Small intestine (tissue), 7 donors: ENCODE measurements around the gene WIF1. TPM values are rescaled to one million over a fixed set of nuclear protein-coding genes. Genes with fewer than 3 reads are reported as not detected.

Experiments
- DNase-seq, 2 donors: peaks; one replicate each; pipeline versions ENCODE4 v3.0.0 to v3.0.0-alpha.2; 2013
- FAIRE-seq: peaks from 2 replicates; lab custom pipeline; 2012; peaks lifted over from hg19 to GRCh38; lab: Jason Lieb, UNC
- H3K27ac ChIP-seq, 3 donors: one replicate each; pipeline ENCODE4 v1.5.1; 2013; ENCODE audit warnings: low read length in 2 of 3, mild to moderate bottlenecking in 2 of 3, control low read depth in 1 of 3, inconsistent platforms in 1 of 3, low read depth in 1 of 3, moderate library complexity in 1 of 3
- H3K27me3 ChIP-seq, 3 donors: one replicate each; pipeline ENCODE4 v1.6.1; 2013; ENCODE audit warnings: low read length in 3 of 3, inconsistent platforms in 1 of 3; ENCODE audit not compliant: control insufficient read depth in 3 of 3, insufficient read depth in 3 of 3
- H3K36me3 ChIP-seq, 3 donors: one replicate each; pipeline ENCODE4 v1.6.1; 2013; ENCODE audit warnings: low read length in 3 of 3, inconsistent platforms in 1 of 3, low read depth in 1 of 3, mild to moderate bottlenecking in 1 of 3, moderate library complexity in 1 of 3; ENCODE audit not compliant: control insufficient read depth in 3 of 3, insufficient read depth in 2 of 3
- H3K4me1 ChIP-seq, 3 donors: one replicate each; pipeline ENCODE4 v1.6.1; 2013; ENCODE audit warnings: low read length in 2 of 3, inconsistent platforms in 1 of 3, low read depth in 1 of 3, mild to moderate bottlenecking in 1 of 3, moderate library complexity in 1 of 3; ENCODE audit not compliant: control insufficient read depth in 3 of 3, insufficient read depth in 2 of 3
- H3K4me3 ChIP-seq, 3 donors: one replicate each; pipeline ENCODE4 v1.5.1; 2013; ENCODE audit warnings: low read length in 3 of 3, control low read depth in 1 of 3, inconsistent platforms in 1 of 3, low read depth in 1 of 3, mild to moderate bottlenecking in 1 of 3, moderate library complexity in 1 of 3
- H3K9me3 ChIP-seq, 2 donors: one replicate each; pipeline ENCODE4 v1.6.1; 2013; ENCODE audit warnings: low read depth in 1 of 2, low read length in 1 of 2; ENCODE audit not compliant: control insufficient read depth in 2 of 2, insufficient read depth in 1 of 2
- WGBS, 3 donors: extraction: QIAGEN DNeasy Blood & Tissue Kit; methylation state at CpG; one replicate each; pipeline ENCODE4 v1.1.7; 2013; 5-methylcytosine and 5-hydroxymethylcytosine counted together
- polyA plus RNA-seq, 4 donors: library from polyadenylated mRNA; stranded (reverse) in 3 of 4; unstranded in 1 of 4; fragments of 200-250 nt in 3 of 4; fragments of 120-200 nt in 1 of 4; gene quantifications; one replicate each; pipeline versions ENCODE4 v1.2.1 to v1.2.3, GENCODE V29; 2013
- donor health status: healthy with polysubstance abuse.
- donor health status: control.
- donor health status: control.
- donor health status: Bipolar disorder and iron deficiency.
- donor health status: healthy.

Gene WIF1
- polyA plus RNA-seq, 4 donors = 0.30 to 4.6 TPM; not detected in 2

GRCh38 chr12:65133879-65134278 is 12.8 kb upstream of the WIF1 start:
- FAIRE-seq (no peak), DNase-seq (no peak)
- H3K27ac ChIP-seq = no peak overlapping the region
- H3K4me1 ChIP-seq = no peaks in the 10 kb centered on the region
- peaks cover 0 to 2% (median 2%) of the 10 kb centered on the region in 3 donors for H3K27me3 ChIP-seq
- H3K4me3 ChIP-seq = no peak overlapping the region
- H3K9me3 ChIP-seq = peaks cover 0 to 4% of the 10 kb centered on the region in 2 donors
- no peaks in the 10 kb centered on the region for H3K36me3 ChIP-seq

DNA sequence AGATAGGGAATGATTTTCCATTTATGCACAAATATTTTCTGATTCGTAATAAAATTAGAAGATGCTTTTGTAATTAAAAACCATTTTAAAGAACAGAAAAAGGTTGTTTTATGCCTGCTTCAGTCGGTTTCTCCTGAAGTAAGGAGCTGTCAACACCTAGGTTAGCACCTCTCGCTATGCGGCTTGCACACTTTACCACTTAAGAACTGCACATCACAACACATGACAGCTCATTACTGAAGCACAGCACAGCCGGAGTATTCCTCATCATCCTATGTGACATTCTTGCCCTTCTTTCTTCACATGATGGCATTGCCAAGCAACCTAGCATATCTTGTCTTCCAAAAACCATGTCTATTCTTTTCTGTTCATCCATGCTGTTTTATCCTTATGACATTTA is 5.4 kb upstream of the WIF1 start:
- Histone ChIP-seq H3K27me3 (peaks cover under 1 to 18% (median 11%) of the 10 kb centered on the region in 3 donors), H3K4me1 (no peaks in the 10 kb centered on the region), H3K4me3 (no peak overlapping the region), H3K27ac (no peak overlapping the region), H3K9me3 (no peaks in the 10 kb centered on the region), H3K36me3 (no peaks in the 10 kb centered on the region)
- DNase-seq (no peak), FAIRE-seq (no peak)
- 85 to 86% (median 85%) methylated on average over 5 of the region's 5 CpGs for WGBS, 3 donors

GRCh38 chr12:65125975-65126374 is 4.9 kb upstream of the WIF1 start:
- no peak overlapping the region for H3K27ac ChIP-seq
- peaks cover 4 to 21% (median 12%) of the 10 kb centered on the region in 3 donors for H3K27me3 ChIP-seq
- H3K36me3 ChIP-seq = no peaks in the 10 kb centered on the region
- H3K4me3 ChIP-seq = no peak overlapping the region
- 59 to 76% (median 70%) methylated on average over 2 of the region's 2 CpGs for WGBS, 3 donors
- no peaks in the 10 kb centered on the region for H3K9me3 ChIP-seq
- H3K4me1 ChIP-seq = no peaks in the 10 kb centered on the region
- no peak for FAIRE-seq
- DNase-seq = no peak

- Histone ChIP-seq H3K27ac (no peak overlapping the region), H3K36me3 (no peaks in the 10 kb centered on the region), H3K9me3 (no peaks in the 10 kb centered on the region), H3K27me3 (peaks cover 4 to 29% (median 13%) of the 10 kb centered on the region in 3 donors), H3K4me3 (no peak overlapping the region), H3K4me1 (no peaks in the 10 kb centered on the region)
- WGBS, 3 donors = 17 to 36% (median 24%) methylated on average over 1 of the region's 1 CpG
- no peak for DNase-seq
- no peak for FAIRE-seq
These were observed 4.1 kb upstream of the WIF1 start for GRCh38 chr12:65125247-65125646.

DNA sequence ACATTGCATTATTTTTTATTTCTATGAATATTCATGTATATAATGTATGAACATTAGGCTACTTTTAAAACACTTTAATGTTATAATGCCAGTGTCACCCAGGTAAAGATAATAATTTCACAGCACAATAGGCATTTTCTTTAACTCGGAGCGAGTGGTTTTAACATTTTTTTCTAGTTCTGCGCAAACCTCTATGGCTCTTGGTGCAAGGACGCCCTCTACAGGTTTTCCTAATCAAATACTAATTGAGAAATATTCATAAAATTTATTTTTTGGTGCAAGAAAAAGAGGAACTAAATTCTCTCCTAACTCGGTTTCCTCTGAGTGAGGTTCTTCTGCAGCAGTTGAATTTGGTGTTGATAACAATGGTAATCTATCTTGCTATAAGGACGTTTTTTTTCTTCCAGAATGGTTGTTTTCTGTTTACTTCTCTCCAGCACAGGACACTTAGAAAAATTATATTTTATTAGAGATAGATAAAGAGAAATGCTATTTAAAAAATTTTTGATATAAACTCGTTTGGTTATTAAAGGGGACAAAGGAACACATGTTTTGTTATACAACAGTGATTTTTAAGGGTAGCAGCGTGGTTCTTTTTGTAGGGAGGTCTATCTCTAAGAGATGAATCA is 2.4 kb upstream of the WIF1 start:
- FAIRE-seq = peak; percentile 61
- Histone ChIP-seq H3K4me1 (no peaks in the 10 kb centered on the region), H3K9me3 (no peaks in the 10 kb centered on the region), H3K4me3 (no peak overlapping the region), H3K27ac (no peak overlapping the region), H3K27me3 (peaks cover 4 to 30% (median 13%) of the 10 kb centered on the region in 3 donors), H3K36me3 (no peaks in the 10 kb centered on the region)
- DNase-seq = peak; percentile 25 to 57
- WGBS, 3 donors = 8 to 10% (median 9%) methylated on average over 8 of the region's 8 CpGs

DNA sequence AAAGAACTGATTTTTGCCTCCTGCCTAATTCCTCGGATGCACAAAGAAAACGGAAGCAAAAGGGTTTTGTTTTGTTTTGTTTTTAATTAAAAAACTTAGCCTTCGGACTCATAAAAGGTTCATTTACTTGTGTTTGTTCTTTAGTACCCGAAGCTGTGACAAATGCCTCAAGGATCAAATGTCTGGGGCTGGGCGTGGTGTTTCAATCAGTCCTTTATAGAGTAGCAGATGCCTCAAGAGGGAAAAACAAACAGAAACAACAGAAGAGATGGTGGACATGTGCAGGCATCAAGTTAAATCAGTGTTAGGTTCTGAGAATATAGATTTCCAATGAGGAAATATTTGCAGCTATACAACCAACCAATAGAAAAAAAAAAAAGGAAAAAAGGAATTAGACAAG is 1.6 kb upstream of the WIF1 start:
- Histone ChIP-seq H3K27ac (no peak overlapping the region), H3K27me3 (peaks cover 4 to 31% (median 14%) of the 10 kb centered on the region in 3 donors), H3K4me1 (no peaks in the 10 kb centered on the region), H3K9me3 (no peaks in the 10 kb centered on the region), H3K4me3 (no peak overlapping the region), H3K36me3 (no peaks in the 10 kb centered on the region)
- FAIRE-seq (no peak), DNase-seq (peak; percentile 19 to 20)
- WGBS, 3 donors = 14 to 57% (median 42%) methylated on average over 5 of the region's 5 CpGs

GRCh38 chr12:65121956-65122469 is 908 bp upstream of the WIF1 start:
- no peak for DNase-seq
- no peak for FAIRE-seq
- no peak overlapping the region for H3K4me3 ChIP-seq
- WGBS, 3 donors = 82 to 93% (median 89%) methylated on average over 33 to 34 of the region's 34 CpGs
- no peaks in the 10 kb centered on the region for H3K9me3 ChIP-seq
- no peak overlapping the region for H3K27ac ChIP-seq
- H3K36me3 ChIP-seq = no peaks in the 10 kb centered on the region
- H3K27me3 ChIP-seq = peaks cover 4 to 33% (median 18%) of the 10 kb centered on the region in 3 donors
- no peaks in the 10 kb centered on the region for H3K4me1 ChIP-seq

- DNase-seq (no peak), FAIRE-seq (no peak)
- no peak overlapping the region for H3K4me3 ChIP-seq
- H3K27ac ChIP-seq = no peak overlapping the region
- H3K4me1 ChIP-seq = no peaks in the 10 kb centered on the region
- H3K9me3 ChIP-seq = no peaks in the 10 kb centered on the region
- WGBS, 3 donors = 83 to 86% (median 85%) methylated on average over 3 of the region's 3 CpGs
- no peaks in the 10 kb centered on the region for H3K36me3 ChIP-seq
- H3K27me3 ChIP-seq = peaks cover 4 to 21% (median 14%) of the 10 kb centered on the region in 3 donors
These were observed 2.0 kb downstream of the WIF1 start for GRCh38 chr12:65119063-65119462.
